ENCODE data around the gene ATP6V1B1.

- TF ChIP-seq CTCF (conservative IDR thresholded peaks at IDR 0.05; ENCODE audit: low read depth, low read length) (no peak), POLR2A (IDR thresholded peaks at IDR 0.05; ENCODE audit: low read depth, low read length) (no peak), MXI1 (IDR thresholded peaks at IDR 0.05; ENCODE audit: borderline replicate concordance, low read depth, low read length) (no peak), USF2 (IDR thresholded peaks at IDR 0.05; ENCODE audit: low read depth, low read length) (no peak), CHD1 (IDR thresholded peaks at IDR 0.05; ENCODE audit: low read depth, low read length) (no peak), MAZ (IDR thresholded peaks at IDR 0.05; ENCODE audit: borderline replicate concordance, low read depth, low read length) (no peak), MAFK (IDR thresholded peaks at IDR 0.05; ENCODE audit: low read depth, low read length) (no peak), NFE2L2 (IDR thresholded peaks at IDR 0.05; ENCODE audit: low read depth, low read length) (no peak), CEBPB (IDR thresholded peaks at IDR 0.05; ENCODE audit: low read depth, low read length) (no peak), BHLHE40 (IDR thresholded peaks at IDR 0.05; ENCODE audit: low read depth, low read length) (no peak), RCOR1 (IDR thresholded peaks at IDR 0.05; ENCODE audit: insufficient replicate concordance, low read length) (no peak), RFX5 (IDR thresholded peaks at IDR 0.05; ENCODE audit: low read depth, low read length) (no peak), SMC3 (IDR thresholded peaks at IDR 0.05; ENCODE audit: low read depth, low read length) (no peak), RAD21 (IDR thresholded peaks at IDR 0.05; ENCODE audit: low read length) (no peak)
Observed at GRCh38 chr2:70926042-70926441, 9.7 kb upstream of the ATP6V1B1 start.

All from IMR-90 (cell line).